Kasumi-1 (cell line): ENCODE measurements around the gene PTGDR.

Experiments
- DNase-seq, 2 experiments: peaks; one replicate each; lab custom pipeline; 2025; lab: John Stamatoyannopoulos, UW

Gene PTGDR

GRCh38 chr14:52310541-52310940, 43.0 kb downstream of the PTGDR start:
- DNase-seq: peak; percentile 55

GRCh38 chr14:52312931-52313355, 45.4 kb downstream of the PTGDR start:
- peak; percentile 31 to 55 for DNase-seq

- peak; percentile 25 to 42 for DNase-seq
Measured at GRCh38 chr14:52313462-52313861, 46.0 kb downstream of the PTGDR start.

- DNase-seq: peak; percentile 66 to 74
Measured at GRCh38 chr14:52313903-52314594, 46.6 kb downstream of the PTGDR start, which contains the start of gene PTGER2. PTGER2 (plus strand) TSS chr14:52314312; CDS start chr14:52314549, 237 bp downstream.

GRCh38 chr14:52314595-52315354, 47.3 kb downstream of the PTGDR start:
- peak; percentile 16 to 27 for DNase-seq

- peak; percentile 81 to 87 for DNase-seq
Measured at GRCh38 chr14:52315355-52315718, 47.8 kb downstream of the PTGDR start.

GRCh38 chr14:52318062-52318461, 50.6 kb downstream of the PTGDR start:
- no peak for DNase-seq

- no peak for DNase-seq
Measured at GRCh38 chr14:52318826-52319645, 51.5 kb downstream of the PTGDR start.

- DNase-seq: no peak
Measured at GRCh38 chr14:52319919-52320318, 52.4 kb downstream of the PTGDR start.

- DNase-seq: peak; percentile 75
Measured at GRCh38 chr14:52325126-52325525, 57.6 kb downstream of the PTGDR start.

- DNase-seq: no peak
Measured at GRCh38 chr14:52325630-52326029, 58.1 kb downstream of the PTGDR start.
